HG02610 (cell line): ENCODE results near the gene ZNF124.
"Not testable (repeated sequence)": the region's sequence is repeated elsewhere in the genome, so short reads cannot be mapped to it uniquely, and the experiment has no call there.

Experiments used
- ATAC-seq: cut with Tn5 transposase; IDR thresholded peaks from one replicate; pipeline ENCODE4 v1.9.1; 2021; ENCODE audit warnings: mild to moderate bottlenecking, moderate library complexity; ENCODE audit not compliant: unreplicated experiment

Gene ZNF124

DNA sequence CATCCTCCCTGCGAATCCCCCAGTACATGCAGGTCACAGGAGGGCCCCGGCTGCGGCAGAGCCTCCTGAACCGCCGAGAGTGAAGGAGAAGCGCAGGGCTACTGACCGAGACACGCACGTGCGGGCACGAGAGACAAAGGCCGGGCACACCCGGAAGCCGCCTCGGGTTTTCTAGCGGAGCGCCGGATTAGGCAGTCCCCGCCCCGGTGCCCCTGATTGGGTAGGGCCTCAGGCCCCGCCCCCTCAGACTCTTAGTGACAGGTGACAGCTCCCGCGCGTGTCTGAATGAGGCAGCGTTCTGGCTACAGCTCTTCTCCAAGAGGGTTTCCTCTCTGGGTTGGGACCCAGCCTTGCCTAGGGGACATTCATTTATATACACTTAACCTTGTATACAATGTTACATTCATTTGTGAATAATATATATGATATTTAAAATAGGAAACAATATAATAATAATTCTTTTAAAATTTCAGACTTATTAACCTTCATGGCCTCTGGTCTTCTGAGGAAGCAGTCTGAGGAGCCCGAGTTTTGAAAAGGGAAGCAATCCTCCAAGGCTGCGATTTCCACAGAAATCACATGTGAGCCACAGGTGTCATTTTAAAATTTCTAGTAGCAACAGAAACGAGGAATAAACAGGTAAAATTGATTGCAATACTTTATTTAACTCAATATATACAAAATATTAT, at the start of gene ZNF124:
ZNF124 (minus strand) TSS at position 146 of the 689 bp plus-strand sequence; CDS start at position 3, 143 bp downstream.
- ATAC-seq, result peak; percentile 99

DNA sequence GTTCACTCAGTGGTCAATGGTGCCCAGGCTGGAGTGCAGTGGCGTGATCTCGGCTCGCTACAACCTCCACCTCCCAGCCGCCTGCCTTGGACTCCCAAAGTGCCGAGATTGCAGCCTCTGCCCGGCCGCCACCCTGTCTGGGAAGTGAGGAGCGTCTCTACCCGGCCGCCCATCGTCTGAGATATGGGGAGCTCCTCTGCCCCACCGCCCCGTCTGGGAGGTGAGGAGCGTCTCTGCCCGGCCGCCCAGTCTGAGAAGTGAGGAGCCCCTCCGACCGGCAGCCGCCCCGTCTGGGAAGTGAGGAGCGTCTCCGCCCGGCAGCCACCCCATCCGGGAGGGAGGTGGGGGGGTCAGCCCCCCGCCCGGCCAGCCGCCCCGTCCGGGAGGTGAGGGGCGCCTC, 48.5 kb upstream of the ZNF124 start:
- not testable (repeated sequence) for ATAC-seq

DNA sequence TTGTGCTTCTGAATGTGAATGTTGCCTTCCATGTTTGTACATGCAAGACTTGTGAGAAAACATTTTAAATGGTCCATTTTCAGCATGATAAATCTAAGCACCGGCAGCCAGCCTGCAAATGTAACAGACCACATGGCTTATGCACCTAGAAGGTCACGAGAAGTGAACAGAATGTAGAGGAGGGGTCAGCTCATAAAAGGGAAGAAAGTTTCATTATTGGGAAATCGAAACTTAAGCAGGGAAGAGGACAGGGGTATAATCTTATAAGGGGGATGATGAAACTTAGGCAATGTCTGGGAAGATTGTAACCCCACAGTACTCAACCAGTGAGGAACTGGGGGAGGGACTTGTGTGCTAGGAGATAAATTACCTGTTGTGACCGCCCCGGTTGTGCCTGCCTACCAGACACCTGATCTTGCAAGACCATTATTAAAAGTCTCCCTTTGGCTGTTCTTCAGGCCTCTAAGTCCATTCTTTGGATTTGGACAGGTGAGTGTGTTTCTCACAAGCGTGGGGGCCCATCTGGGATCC, 46.4 kb upstream of the ZNF124 start:
- ATAC-seq, result no peak

DNA sequence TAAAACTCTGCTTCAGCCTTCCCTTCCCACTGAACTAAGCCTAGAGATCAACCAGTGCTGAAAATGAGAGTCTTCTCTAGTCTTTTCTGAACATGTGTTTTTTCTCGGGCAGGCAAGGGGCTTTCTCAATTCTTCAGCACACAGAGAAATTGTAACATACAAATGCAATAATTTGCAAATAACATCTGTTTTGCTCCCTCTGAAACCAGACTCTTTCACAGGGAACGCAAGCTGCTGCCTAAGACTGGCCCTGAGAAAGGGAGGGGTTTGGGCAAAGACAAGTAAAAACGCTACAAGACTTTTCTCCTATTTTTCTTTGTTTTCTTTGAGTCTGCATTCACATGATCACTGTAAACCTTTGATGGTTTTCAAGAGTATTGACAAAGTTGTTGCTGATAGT, 44.4 kb upstream of the ZNF124 start:
- no peak for ATAC-seq

DNA sequence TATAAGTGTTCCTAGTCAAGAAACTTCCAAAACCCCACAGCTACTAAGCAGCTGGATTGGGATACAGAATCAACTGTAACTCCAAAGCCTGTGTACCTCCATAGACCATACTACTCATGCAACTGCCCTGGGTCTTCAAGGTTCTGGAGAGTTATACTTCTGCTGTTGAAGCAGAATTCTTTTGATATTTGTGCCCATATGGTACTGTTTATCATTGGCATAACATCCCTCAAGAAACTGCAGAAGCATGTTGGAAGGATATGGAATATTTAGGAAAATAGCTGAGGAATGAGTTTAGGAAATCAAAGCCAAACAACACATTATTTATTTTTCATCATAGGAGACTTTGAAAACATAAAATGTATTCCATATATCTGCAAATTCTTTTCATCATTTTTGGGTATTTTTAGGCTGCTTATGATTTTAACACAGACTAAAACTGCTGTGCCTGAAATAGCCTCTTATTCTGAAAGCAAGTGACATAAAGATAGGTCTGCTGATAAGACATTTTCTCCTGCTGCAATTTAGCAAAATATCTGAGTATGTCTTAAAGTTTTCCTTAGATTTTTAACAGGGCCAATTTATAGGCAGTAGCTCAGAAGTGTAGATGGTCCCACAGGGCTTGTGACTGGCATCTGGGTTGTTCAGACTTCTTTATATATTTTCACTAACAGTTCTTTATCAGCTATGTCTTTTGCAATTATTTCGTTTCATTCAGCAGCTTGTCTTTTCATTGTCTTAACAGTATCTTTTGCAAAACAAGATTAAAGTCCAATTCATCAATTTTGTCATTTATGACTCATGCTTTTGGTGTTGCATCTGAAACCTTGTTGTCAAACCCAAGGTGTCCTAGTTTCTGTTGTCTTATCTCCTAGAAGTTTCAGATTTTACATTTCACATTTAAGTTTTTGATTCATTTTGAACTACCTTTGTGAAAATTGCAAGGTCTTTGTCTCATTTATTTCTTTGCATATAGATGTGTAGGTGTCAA, 41.1 kb upstream of the ZNF124 start:
- ATAC-seq, result no peak

DNA sequence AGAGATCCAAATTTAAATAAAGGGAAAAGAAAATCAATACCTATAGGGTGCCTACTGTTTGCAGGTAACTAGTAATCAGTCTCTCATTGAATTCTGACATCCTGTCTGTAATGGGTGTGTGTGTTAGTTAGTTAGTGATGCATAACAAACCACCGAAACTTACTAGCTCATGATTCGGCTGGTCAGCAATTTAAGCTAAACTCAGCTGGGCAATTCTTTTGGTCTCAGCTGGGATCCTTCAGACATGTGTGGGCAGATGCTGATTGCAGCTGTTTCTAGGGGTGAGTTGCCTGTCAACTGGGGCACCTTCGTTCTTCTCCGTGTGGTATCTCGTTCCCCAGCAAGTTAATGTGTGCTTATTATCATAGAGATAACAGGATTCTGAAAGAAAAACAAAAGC, 40.2 kb upstream of the ZNF124 start:
- peak; percentile 40 for ATAC-seq

DNA sequence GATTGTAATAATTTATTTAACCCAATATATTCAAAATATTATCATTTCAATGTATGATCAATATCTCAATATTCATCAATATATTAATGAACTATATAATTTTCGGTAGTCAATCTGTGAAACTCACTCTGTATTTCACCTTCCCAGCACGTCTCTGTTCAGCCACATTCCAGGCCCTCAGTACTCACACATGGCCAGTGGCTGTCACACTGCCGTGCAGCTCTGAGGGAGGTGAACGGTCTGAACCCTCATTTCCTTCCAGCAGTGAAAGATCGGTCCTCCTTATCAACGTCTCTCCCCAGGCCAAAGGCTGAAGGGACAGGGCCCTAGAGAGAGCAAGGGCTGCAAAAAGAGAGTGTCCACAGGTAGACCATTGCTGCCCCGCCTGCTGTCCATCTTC, 39.5 kb upstream of the ZNF124 start:
- no peak for ATAC-seq

DNA sequence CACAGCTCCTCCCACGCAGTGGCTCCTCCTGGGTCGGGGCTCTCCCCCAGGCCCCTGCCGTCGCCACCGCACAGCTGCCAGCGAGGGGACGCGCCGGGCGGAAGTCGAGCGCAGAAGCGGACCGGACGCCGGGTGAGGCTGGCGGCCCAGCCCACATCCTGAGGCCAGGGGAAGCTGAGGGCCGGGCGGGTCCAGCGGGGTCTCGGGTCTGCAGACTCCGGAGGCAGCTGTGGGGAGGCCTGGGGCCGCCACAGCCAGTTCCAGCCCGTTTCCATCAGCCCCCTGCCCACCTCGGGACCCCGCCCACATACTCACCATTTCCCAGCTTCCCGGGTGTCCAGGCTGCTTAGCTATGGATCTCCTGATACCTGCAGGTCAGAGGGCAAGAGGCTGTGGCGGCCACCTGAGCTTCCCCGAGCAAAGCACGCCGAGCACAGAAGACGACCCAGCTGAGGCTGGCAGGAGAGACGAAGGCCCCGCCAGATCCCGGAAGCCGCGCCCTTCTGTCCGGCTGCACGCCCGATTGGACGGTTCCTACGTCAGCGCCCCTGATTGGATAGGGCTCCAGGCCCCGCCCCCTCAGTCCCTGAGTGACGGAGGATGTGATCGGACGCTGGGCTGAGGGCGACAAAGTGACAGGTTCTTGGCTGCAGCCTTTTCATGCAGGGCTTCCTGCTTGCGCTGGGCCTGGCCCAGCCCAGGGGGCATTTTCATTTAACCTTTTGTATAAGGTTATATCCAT, 38.7 kb upstream of the ZNF124 start:
- peak; percentile 95 for ATAC-seq

DNA sequence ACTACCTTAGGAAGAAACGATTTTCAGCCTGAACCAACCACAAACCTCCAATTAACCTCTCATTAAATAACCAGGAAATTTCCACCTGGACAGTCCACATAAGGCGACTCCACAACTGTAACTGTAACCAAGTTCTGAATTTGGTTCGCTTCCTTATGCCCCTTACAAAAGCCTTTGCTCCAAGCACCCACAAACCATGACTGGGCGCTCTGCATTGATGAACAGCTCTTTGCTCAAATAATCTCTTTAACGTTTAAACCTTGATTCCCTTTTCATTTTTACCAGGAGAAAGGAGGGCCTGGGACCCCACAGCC, 38.2 kb upstream of the ZNF124 start:
- no peak for ATAC-seq

DNA sequence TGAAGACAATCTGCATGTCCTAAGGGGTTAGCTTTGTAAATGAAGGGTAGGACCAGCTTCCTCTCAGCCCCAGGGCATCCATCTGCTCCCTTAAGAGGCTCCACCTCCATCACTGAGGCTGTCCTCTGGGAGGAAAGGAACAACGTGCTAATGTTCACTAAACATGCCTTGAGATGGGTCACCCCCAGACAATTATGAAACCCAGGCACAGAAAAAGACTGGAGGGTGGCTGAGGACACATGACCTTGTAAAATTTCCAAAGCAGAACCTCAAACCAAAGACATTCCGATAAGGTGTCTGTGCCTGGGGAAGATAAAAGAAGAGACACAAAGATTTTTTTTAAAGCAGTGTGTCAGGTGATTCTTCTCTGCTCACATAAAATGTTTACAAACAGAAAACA, 37.6 kb upstream of the ZNF124 start:
- no peak for ATAC-seq

DNA sequence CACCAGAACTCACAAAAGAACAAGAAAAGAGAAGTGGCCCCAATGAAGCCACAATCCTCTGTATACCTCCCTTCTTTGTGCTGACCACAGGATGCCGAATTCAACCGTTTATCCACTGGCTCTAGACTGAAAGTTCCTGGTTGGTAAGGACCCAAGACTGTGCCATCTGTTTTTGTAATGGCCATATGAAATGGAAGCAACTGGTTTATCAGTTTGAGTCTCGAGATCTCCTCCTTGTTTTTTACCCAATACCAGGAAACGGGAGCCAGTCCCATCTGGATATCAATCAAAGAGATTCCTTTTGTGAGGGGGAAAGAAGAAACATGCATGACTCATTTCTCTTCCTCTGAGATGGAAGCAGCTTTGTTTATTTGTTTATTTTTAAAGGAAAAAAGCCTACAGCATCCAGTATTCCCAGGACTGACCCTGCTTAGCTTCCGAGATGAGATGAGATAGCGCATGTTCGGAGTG, 32.4 kb upstream of the ZNF124 start:
- no peak for ATAC-seq

DNA sequence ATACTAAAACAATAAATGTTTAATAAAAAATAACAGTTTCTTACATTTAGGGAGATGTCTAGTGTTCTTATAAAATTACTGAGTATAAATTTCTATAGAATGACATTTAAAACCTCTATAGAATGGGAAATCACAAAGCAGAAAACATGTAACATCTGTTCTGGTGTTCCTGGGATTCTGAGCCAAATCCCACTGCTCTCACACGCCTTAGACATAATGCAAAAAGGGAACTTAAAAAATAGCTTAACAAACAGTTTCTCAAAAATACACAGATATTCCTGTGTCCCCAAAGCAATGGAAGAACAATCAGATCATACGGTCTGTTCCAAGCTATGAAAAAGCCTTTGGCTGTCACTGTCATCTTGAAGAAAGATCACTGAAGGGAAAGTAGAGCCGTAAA, 27.0 kb upstream of the ZNF124 start:
- no peak for ATAC-seq

DNA sequence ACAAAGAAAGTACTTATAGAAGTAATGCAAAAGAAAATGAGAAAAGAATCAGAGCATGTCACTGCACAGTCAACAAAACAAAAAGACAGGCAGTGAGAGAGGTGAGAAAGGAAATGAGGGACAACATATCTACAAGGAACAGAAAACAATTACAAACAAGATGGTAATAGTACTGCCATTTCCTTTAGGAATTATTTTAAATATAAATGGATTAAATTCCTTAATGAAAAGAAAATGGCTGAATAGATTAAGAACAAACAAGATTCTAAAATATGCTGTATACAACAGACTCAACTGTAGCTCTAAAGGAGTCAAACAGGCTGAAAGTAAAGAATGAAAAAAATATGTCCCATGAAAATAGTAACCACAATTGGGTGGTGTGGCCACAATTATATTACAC, 22.1 kb upstream of the ZNF124 start:
- no peak for ATAC-seq

DNA sequence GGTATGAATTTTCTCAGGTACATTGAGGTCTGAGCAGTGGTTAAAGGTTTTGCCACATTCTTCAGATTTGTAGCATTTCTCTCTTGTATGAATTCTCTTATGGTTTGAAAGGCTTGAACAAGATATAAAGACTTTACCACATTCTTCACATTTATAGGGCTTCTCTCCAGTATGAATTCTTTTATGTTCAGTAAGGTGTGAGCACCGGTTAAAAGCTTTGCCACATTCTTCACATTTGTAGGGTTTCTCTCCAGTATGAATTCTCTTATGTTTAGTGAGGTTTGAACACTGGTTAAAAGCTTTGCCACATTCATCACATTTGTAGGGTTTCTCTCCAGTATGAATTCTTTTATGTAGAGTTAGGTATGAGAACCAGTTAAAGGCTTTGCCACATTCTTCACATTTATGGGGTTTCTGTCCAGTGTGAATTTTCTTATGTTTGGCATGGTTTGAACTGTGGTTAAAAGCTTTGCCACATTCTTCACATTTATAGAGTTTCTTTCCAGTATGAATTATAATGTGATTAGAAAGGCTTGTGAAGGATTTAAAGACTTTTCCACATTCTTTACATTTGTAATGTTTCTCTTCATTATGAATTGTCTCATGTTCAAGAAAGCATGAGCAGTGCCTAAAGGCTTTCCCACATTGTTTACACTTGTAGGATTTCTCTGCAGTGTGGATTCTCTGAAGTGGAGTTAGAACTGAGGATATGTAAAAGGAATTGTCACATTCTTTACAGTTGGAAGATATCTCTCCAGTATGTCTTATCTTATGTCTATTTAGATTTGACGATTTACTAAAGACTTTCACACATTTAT, 18.4 kb upstream of the ZNF124 start:
- no peak for ATAC-seq

DNA sequence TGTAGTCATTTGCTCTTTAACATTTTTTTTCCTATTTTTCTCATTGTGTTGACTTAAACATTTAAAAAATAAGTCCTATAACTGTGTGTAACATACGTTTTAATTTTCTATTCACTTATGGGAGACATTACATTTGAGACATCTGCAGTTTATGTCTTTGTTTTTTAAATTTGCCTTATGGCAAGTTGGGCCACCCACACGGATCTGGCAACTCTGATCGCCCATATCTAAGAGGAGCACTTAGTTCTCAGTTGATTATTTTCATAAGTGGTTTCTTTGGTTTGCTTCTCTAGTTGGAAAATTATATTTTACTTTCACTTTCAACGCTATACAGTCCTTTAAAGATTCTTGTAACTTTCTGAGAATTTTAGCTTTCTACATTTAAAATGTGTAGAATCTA, 13.8 kb upstream of the ZNF124 start:
- no peak for ATAC-seq

DNA sequence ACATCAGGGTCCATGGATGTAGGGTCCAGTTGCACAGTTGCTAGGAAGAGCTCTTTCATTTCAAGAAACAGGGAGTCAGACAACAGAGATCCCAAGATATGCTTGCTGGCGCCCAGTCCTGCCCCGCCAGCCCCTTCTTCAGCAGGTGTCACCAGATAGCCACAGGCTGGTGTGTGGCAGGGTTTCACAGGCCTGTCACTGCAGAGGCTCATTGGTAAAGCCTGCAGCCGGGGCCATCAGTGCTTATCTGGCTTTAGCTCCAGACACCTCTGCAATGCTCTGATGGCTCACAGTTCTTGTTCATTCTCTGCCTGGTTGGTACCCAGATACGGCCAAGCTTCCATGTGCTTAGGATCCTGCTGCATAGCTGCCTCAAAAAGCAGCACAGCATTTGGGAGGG, 12.4 kb upstream of the ZNF124 start:
- no peak for ATAC-seq

DNA sequence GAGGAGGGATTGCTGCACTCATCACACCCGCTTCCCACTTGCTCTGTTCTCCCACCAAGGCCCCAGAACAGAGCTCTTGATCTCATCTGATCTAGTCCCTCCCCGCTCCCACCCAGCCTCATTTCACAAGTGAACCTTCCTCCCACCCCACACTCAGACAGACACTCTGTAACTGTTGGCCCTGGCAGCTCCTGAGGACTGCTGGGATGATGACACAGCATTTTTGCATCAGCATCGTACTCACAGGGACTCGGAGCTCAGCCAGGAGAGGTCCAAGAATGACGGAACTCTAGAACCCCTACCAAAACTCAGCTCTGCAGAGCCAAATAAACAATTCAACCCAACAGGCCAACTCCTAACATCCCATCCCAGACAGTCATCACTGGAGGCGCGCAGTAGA, 11.2 kb upstream of the ZNF124 start:
- no peak for ATAC-seq

DNA sequence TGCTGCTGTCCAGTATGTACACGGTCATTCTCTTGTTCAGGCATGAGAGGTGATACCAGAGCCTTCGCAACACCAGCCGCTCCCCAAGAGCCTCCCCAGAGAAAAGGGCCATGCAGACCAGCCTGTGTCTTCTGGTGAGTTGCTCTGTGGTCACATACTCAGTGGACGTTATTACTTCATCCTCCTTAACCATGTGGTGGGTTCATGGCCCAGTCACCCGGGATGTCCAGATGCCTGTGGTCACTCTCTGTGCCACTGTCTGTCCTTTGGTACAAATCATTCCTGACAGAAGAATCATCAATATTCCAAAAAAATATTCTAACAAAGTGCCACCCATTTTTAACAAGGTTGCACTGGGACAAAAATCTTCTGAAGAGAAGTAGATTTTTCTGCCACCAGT, 8.8 kb upstream of the ZNF124 start:
- ATAC-seq, result no peak

DNA sequence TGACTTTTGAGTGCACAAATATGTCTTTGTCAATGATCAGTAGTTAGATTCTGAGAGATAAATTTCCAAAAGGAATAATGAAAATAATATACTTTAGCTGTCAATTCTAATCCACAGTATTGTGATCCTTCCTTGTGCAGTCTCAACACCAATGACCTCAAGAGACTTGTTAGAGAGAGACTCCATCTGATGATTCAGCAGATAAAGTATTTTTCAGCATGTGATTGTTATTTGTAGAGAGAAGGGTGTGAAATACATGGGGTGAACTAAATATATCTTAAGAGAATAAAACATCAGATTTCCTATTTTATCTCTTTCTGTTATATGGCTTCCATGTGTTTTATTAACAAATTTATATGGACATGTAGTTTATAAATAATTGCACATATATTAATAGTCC, 5.9 kb upstream of the ZNF124 start:
- no peak for ATAC-seq

DNA sequence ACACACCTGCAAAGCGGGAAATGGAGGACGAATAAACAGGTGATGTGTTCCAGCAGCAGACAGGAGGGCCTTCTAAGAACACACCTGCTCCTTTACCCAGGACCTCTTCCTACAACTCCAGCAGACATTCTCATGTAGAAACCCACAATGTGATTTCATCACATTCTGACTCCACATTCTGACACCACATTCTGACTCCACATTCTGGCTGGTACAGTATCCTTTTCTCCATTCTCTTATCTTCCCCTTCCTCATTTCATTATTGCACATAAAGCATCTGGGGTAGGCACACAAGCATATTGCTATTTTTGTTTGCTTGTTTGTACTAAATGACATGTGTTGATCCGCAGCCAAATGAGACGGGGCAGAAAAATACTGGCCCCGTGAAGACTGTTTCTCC, 3.6 kb upstream of the ZNF124 start:
- no peak for ATAC-seq
